Ovary (tissue), 3 donors: ENCODE data around the gene SLC26A3.

Source experiments
- POLR2A ChIP-seq: fragments of 450-650 bp; IDR thresholded peaks from one replicate; pipeline ENCODE4 v1.6.1; 2017; ENCODE audit warnings: antibody characterized with exemption, mild to moderate bottlenecking, moderate library complexity
- TF ChIP-seq, protein P1 (sequence below), 3 donors: fragments of 450-650 bp in 2 of 3; fragments of 200-600 bp in 1 of 3; IDR thresholded peaks; one replicate each; pipeline versions ENCODE4 v1.5.1 to v1.8.0; 2016 to 2022; ENCODE audit warnings: antibody characterized with exemption in 3 of 3, mild to moderate bottlenecking in 1 of 3
- donor health status: DM: no; HTN: no; CAD: no.

- TF ChIP-seq, protein P1, sequence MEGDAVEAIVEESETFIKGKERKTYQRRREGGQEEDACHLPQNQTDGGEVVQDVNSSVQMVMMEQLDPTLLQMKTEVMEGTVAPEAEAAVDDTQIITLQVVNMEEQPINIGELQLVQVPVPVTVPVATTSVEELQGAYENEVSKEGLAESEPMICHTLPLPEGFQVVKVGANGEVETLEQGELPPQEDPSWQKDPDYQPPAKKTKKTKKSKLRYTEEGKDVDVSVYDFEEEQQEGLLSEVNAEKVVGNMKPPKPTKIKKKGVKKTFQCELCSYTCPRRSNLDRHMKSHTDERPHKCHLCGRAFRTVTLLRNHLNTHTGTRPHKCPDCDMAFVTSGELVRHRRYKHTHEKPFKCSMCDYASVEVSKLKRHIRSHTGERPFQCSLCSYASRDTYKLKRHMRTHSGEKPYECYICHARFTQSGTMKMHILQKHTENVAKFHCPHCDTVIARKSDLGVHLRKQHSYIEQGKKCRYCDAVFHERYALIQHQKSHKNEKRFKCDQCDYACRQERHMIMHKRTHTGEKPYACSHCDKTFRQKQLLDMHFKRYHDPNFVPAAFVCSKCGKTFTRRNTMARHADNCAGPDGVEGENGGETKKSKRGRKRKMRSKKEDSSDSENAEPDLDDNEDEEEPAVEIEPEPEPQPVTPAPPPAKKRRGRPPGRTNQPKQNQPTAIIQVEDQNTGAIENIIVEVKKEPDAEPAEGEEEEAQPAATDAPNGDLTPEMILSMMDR (IDR thresholded peaks at IDR 0.05) = no peak
- TF ChIP-seq POLR2A = no peak
These were observed 13.1 kb upstream of the SLC26A3 start for GRCh38 chr7:107816011-107816566.
